GM12891 (cell line): ENCODE results near the gene SMTNL1.

Experiments used
- PAX5 ChIP-seq: IDR thresholded peaks from 2 replicates; pipeline ENCODE4 v1.6.1; 2011; ENCODE audit warnings: low read length, moderate library complexity, mild to moderate bottlenecking; ENCODE audit not compliant: insufficient read depth, severe bottlenecking
- POLR2A ChIP-seq: IDR thresholded peaks from 2 replicates; pipeline ENCODE4 v1.6.1; 2011; ENCODE audit warnings: low read depth, low read length, control low read depth
- POLR2AphosphoS5 ChIP-seq: IDR thresholded peaks from 2 replicates; pipeline ENCODE4 v1.6.1; 2011; ENCODE audit warnings: low read depth, low read length, control low read depth
- POU2F2 ChIP-seq: IDR thresholded peaks from 2 replicates; pipeline ENCODE4 v1.6.1; 2011; ENCODE audit warnings: low read depth, mild to moderate bottlenecking, control low read depth, low read length, moderate library complexity
- SPI1 ChIP-seq: IDR thresholded peaks from 2 replicates; pipeline ENCODE4 v1.6.1; 2011; ENCODE audit warnings: low read depth, low read length, control low read depth
- TAF1 ChIP-seq: IDR thresholded peaks from 2 replicates; pipeline ENCODE4 v1.6.1; 2011; ENCODE audit warnings: low read depth, low read length, control low read depth

- TF ChIP-seq TAF1 = no peak
- TF ChIP-seq POLR2A = no peak
- no peak for TF ChIP-seq POLR2AphosphoS5
- TF ChIP-seq SPI1 = no peak
- no peak for TF ChIP-seq PAX5
- TF ChIP-seq POU2F2 = no peak
These were observed 35.4 kb upstream of the SMTNL1 start for GRCh38 chr11:57501953-57502352.
